ENCODE measurements around the gene RPL37. TPM values are rescaled to one million over a fixed set of nuclear protein-coding genes. Genes with fewer than 3 reads are reported as not detected.
"Not testable (repeated sequence)": the region's sequence is repeated elsewhere in the genome, so short reads cannot be mapped to it uniquely, and the experiment has no call there.

RPL37 gene
- total RNA-seq, 1 donor from 2014 or later: 965 TPM

GRCh38 chr5:40828021-40828631 lies 6.9 kb downstream of the RPL37 start:
- no peak for TF ChIP-seq CTCF (IDR thresholded peaks at IDR 0.05)
- H3K27ac ChIP-seq: no peak overlapping the region
- no peak overlapping the region for H3K4me3 ChIP-seq
- no peak for DNase-seq
- peaks cover 79% of the 10 kb centered on the region for H3K36me3 ChIP-seq
- peaks cover 11% of the 10 kb centered on the region for H3K4me1 ChIP-seq
- intact Hi-C loops (cut with DNase I): no loop called here
- no peaks in the 10 kb centered on the region for H3K27me3 ChIP-seq (ENCODE audit: low read depth)
- no peaks in the 10 kb centered on the region for H3K9me3 ChIP-seq
- no peak for ATAC-seq

- H3K9me3 ChIP-seq: no peaks in the 10 kb centered on the region
- no peaks in the 10 kb centered on the region for H3K27me3 ChIP-seq (ENCODE audit: low read depth)
- intact Hi-C loops (cut with DNase I): no loop called here
- H3K4me3 ChIP-seq: no peak overlapping the region
- peaks cover 3% of the 10 kb centered on the region for H3K4me1 ChIP-seq
- H3K36me3 ChIP-seq: peaks cover 72% of the 10 kb centered on the region
- DNase-seq (no peak), ATAC-seq (no peak)
- no peak overlapping the region for H3K27ac ChIP-seq
- no peak for TF ChIP-seq CTCF (IDR thresholded peaks at IDR 0.05)
Measured at GRCh38 chr5:40827188-40827977, 7.6 kb downstream of the RPL37 start.

GRCh38 chr5:40826489-40827187 lies 8.4 kb downstream of the RPL37 start:
- ATAC-seq: no peak
- Histone ChIP-seq H3K36me3 (peaks cover 64% of the 10 kb centered on the region), H3K27me3 (ENCODE audit: low read depth) (no peaks in the 10 kb centered on the region), H3K4me3 (no peak overlapping the region), H3K27ac (no peak overlapping the region), H3K9me3 (no peaks in the 10 kb centered on the region), H3K4me1 (no peaks in the 10 kb centered on the region)
- no peak for DNase-seq
- intact Hi-C loops (cut with DNase I): no loop called here
- TF ChIP-seq CTCF (IDR thresholded peaks at IDR 0.05): no peak

- H3K27me3 ChIP-seq (ENCODE audit: low read depth); DNase-seq; H3K9me3 ChIP-seq; H3K4me1 ChIP-seq; H3K27ac ChIP-seq; intact Hi-C loops (cut with DNase I); H3K4me3 ChIP-seq; ATAC-seq: not testable (repeated sequence)
- H3K36me3 ChIP-seq: peaks cover 53% of the 10 kb centered on the region
Measured at GRCh38 chr5:40825461-40826043, 9.5 kb downstream of the RPL37 start.

- no peak overlapping the region for H3K4me3 ChIP-seq
- ATAC-seq: no peak
- no peak for TF ChIP-seq CTCF (IDR thresholded peaks at IDR 0.05)
- H3K27ac ChIP-seq: no peak overlapping the region
- intact Hi-C loops (cut with DNase I): no loop called here
- DNase-seq: no peak
- H3K36me3 ChIP-seq: peaks cover 32% of the 10 kb centered on the region
- H3K27me3 ChIP-seq (ENCODE audit: low read depth): no peaks in the 10 kb centered on the region
- H3K9me3 ChIP-seq: no peaks in the 10 kb centered on the region
- H3K4me1 ChIP-seq: no peaks in the 10 kb centered on the region
Measured at GRCh38 chr5:40823459-40823858, 11.6 kb downstream of the RPL37 start.

Data from lower lobe of right lung (tissue), 2 donors.